Smooth muscle cell of bladder (primary cell): ENCODE results near the gene SPATA31A1. TPM values are rescaled to one million over a fixed set of nuclear protein-coding genes. Genes with fewer than 3 reads are reported as not detected.

Source experiments
- total RNA-seq: library from RNA; depleted of rRNA; stranded (reverse); fragments of >200 nt; gene quantifications from 2 replicates; pipeline ENCODE4 v1.2.3, GENCODE V29; 2014

The SPATA31A1 gene
- total RNA-seq, result not detected in 2 replicates

GRCh38 chr9:39355369-39355768 is at the start of gene SPATA31A1:
TSS of gene SPATA31A1 (plus strand) at chr9:39355669. CDS start at chr9:39355731, 62 bp downstream.

Other genes starting within 250 kb of the SPATA31A1 start
- 0.18 and 1.1 TPM in 2 replicates for gene CNTNAP3, start 67.5 kb upstream of the SPATA31A1 start, total RNA-seq